IMR-90 (cell line): ENCODE results near the gene LYZL1. TPM values are rescaled to one million over a fixed set of nuclear protein-coding genes. Genes with fewer than 3 reads are reported as not detected.

Experiments
- ATAC-seq: fragments of 200-7000 bp; cut with Tn5 transposase; 2 replicates; pipeline ENCODE4 v1.9.1; 2020; ENCODE audit warnings: low read depth, mild to moderate bottlenecking, moderate library complexity
- BruUV-seq: library from RNA; stranded (reverse); fragments of 400-500 nt; replicated peaks from 2 replicates; lab custom pipeline; 2021; lab: Mats Ljungman, UMichigan
- CTCF ChIA-PET: fragments of 300-600 bp; formaldehyde crosslinking; extraction: SDS; loops from one replicate; lab custom pipeline; 2021; ENCODE audit warnings: antibody characterized with exemption; lab: Yijun Ruan, JAX
- POLR2A ChIA-PET: fragments of 300-600 bp; sonication (Branson Sonifier 250); formaldehyde crosslinking; loops from one replicate; lab custom pipeline; 2022; ENCODE audit warnings: antibody characterized with exemption; ENCODE audit not compliant: unreplicated experiment; lab: Charles Lee
- DNase-seq: peaks from one replicate; pipeline ENCODE4 v3.0.0; 2013
- H2AFZ ChIP-seq: replicated peaks from 2 replicates; pipeline ENCODE3; 2013; ENCODE audit warnings: low read length, mild to moderate bottlenecking; ENCODE audit not compliant: poor library complexity
- H2AK5ac ChIP-seq: 2 replicates; pipeline ENCODE4 v1.6.1; 2013; ENCODE audit warnings: low read depth, low read length, inconsistent platforms
- H2AK9ac ChIP-seq: replicated peaks from 2 replicates; pipeline ENCODE3; 2013; ENCODE audit warnings: mild to moderate bottlenecking, low read depth, low read length, moderate library complexity; ENCODE audit not compliant: poor library complexity
- H2BK120ac ChIP-seq: 2 replicates; pipeline ENCODE4 v1.6.1; 2013; ENCODE audit warnings: low read depth, low read length, inconsistent platforms
- H2BK15ac ChIP-seq: 3 replicates; pipeline ENCODE4 v1.6.1; 2013; ENCODE audit warnings: low read depth, low read length, inconsistent platforms
- H2BK20ac ChIP-seq: 2 replicates; pipeline ENCODE4 v1.6.1; 2013; ENCODE audit warnings: low read depth, mild to moderate bottlenecking, inconsistent platforms, low read length, moderate library complexity
- H2BK5ac ChIP-seq: 2 replicates; pipeline ENCODE4 v1.6.1; 2013; ENCODE audit warnings: mild to moderate bottlenecking, low read depth, low read length, inconsistent platforms; ENCODE audit not compliant: poor library complexity, severe bottlenecking
- H3K14ac ChIP-seq: replicated peaks from 2 replicates; pipeline ENCODE4 v1.6.1; 2013; ENCODE audit warnings: low read depth, low read length, inconsistent platforms
- H3K18ac ChIP-seq: 2 replicates; pipeline ENCODE4 v1.6.1; 2013; ENCODE audit warnings: low read depth, low read length, control low read depth
- H3K23ac ChIP-seq: 2 replicates; pipeline ENCODE4 v1.6.1; 2013; ENCODE audit warnings: low read depth, low read length, inconsistent platforms
- H3K27ac ChIP-seq: 2 replicates; pipeline ENCODE4 v1.5.1; 2013; ENCODE audit warnings: mild to moderate bottlenecking, control low read depth, low read length; ENCODE audit not compliant: insufficient read depth
- H3K27me3 ChIP-seq: 2 replicates; pipeline ENCODE4 v1.6.1; 2013; ENCODE audit warnings: low read length; ENCODE audit not compliant: control insufficient read depth, insufficient read depth
- H3K36me3 ChIP-seq: 2 replicates; pipeline ENCODE4 v1.6.1; 2013; ENCODE audit warnings: low read length, mixed read lengths; ENCODE audit not compliant: control insufficient read depth, insufficient read depth
- H3K4ac ChIP-seq: 2 replicates; pipeline ENCODE4 v1.6.1; 2013; ENCODE audit warnings: low read depth, low read length, inconsistent platforms
- H3K4me1 ChIP-seq: 2 replicates; pipeline ENCODE4 v1.6.1; 2013; ENCODE audit warnings: low read length, mixed read lengths; ENCODE audit not compliant: control insufficient read depth, insufficient read depth
- H3K4me2 ChIP-seq: 2 replicates; pipeline ENCODE4 v1.6.1; 2013; ENCODE audit warnings: low read depth, mild to moderate bottlenecking, control low read depth, low read length, moderate library complexity
- H3K4me3 ChIP-seq: 2 replicates; pipeline ENCODE4 v1.5.1; 2013; ENCODE audit warnings: low read depth, mild to moderate bottlenecking, control low read depth, low read length, moderate library complexity; ENCODE audit not compliant: insufficient read depth
- H3K56ac ChIP-seq: 2 replicates; pipeline ENCODE4 v1.6.1; 2013; ENCODE audit warnings: low read length, inconsistent platforms; ENCODE audit not compliant: insufficient read depth; ENCODE audit errors: extremely low read depth
- H3K79me1 ChIP-seq, 2 experiments: 2 replicates each; pipeline ENCODE4 v1.6.1; 2013; ENCODE audit warnings: low read length in 2 of 2, inconsistent platforms in 1 of 2, low read depth in 1 of 2
- H3K9ac ChIP-seq: 2 replicates; pipeline ENCODE4 v1.6.1; 2013; ENCODE audit warnings: low read depth, low read length, control low read depth
- H3K9me1 ChIP-seq: 2 replicates; pipeline ENCODE4 v1.6.1; 2013; ENCODE audit warnings: low read length, inconsistent platforms; ENCODE audit not compliant: insufficient read depth
- H3K9me3 ChIP-seq: 2 replicates; pipeline ENCODE4 v1.6.1; 2013; ENCODE audit warnings: low read length; ENCODE audit not compliant: control insufficient read depth, insufficient read depth
- H4K20me1 ChIP-seq: 2 replicates; pipeline ENCODE4 v1.6.1; 2013; ENCODE audit warnings: low read length, inconsistent platforms; ENCODE audit not compliant: insufficient read depth
- H4K5ac ChIP-seq: 2 replicates; pipeline ENCODE4 v1.6.1; 2013; ENCODE audit warnings: mild to moderate bottlenecking, low read depth, low read length, control low read depth
- H4K8ac ChIP-seq, 2 experiments: 2 replicates each; pipeline ENCODE4 v1.6.1; 2013; ENCODE audit warnings: low read depth in 2 of 2, low read length in 2 of 2, control low read depth in 1 of 2, inconsistent platforms in 1 of 2
- H4K91ac ChIP-seq: 2 replicates; pipeline ENCODE4 v1.6.1; 2013; ENCODE audit warnings: low read depth, low read length, inconsistent platforms; ENCODE audit not compliant: insufficient read depth
- BHLHE40 ChIP-seq: fragments of 150-350 bp; IDR thresholded peaks from 2 replicates; pipeline ENCODE4 v1.6.1; 2016; ENCODE audit warnings: mild to moderate bottlenecking, low read depth, low read length
- CEBPB ChIP-seq: IDR thresholded peaks from 2 replicates; pipeline ENCODE4 v1.6.1; 2012; ENCODE audit warnings: low read depth, low read length, improper control_type of control experiment
- CHD1 ChIP-seq: IDR thresholded peaks from 2 replicates; pipeline ENCODE4 v1.6.1; 2012; ENCODE audit warnings: low read depth, low read length, improper control_type of control experiment
- ELK1 ChIP-seq: fragments of 150-350 bp; IDR thresholded peaks from 2 replicates; pipeline ENCODE4 v1.6.1; 2016; ENCODE audit warnings: low read depth, mild to moderate bottlenecking, low read length, moderate library complexity, borderline replicate concordance
- FOS ChIP-seq: fragments of 150-350 bp; IDR thresholded peaks from 2 replicates; pipeline ENCODE4 v1.6.1; 2016; ENCODE audit warnings: low read depth, low read length
- MAFK ChIP-seq: IDR thresholded peaks from 2 replicates; pipeline ENCODE4 v1.6.1; 2012; ENCODE audit warnings: low read depth, low read length, improper control_type of control experiment
- MAZ ChIP-seq: IDR thresholded peaks from 2 replicates; pipeline ENCODE4 v1.6.1; 2012; ENCODE audit warnings: low read depth, mild to moderate bottlenecking, low read length, improper control_type of control experiment, moderate library complexity, borderline replicate concordance
- MXI1 ChIP-seq: IDR thresholded peaks from 2 replicates; pipeline ENCODE4 v1.6.1; 2012; ENCODE audit warnings: low read depth, mild to moderate bottlenecking, low read length, moderate library complexity, borderline replicate concordance
- NFE2L2 ChIP-seq: fragments of 150-350 bp; IDR thresholded peaks from 2 replicates; pipeline ENCODE4 v1.6.1; 2016; ENCODE audit warnings: low read depth, mild to moderate bottlenecking, low read length
- POLR2A ChIP-seq: IDR thresholded peaks from 2 replicates; pipeline ENCODE4 v1.6.1; 2012; ENCODE audit warnings: mild to moderate bottlenecking, low read depth, low read length
- RAD21 ChIP-seq: IDR thresholded peaks from 2 replicates; pipeline ENCODE4 v1.6.1; 2012; ENCODE audit warnings: low read length, improper control_type of control experiment
- RCOR1 ChIP-seq: IDR thresholded peaks from 2 replicates; pipeline ENCODE4 v1.6.1; 2012; ENCODE audit warnings: mild to moderate bottlenecking, low read length, improper control_type of control experiment; ENCODE audit not compliant: insufficient replicate concordance
- RFX5 ChIP-seq: IDR thresholded peaks from 2 replicates; pipeline ENCODE4 v1.8.0; 2012; ENCODE audit warnings: low read depth, mild to moderate bottlenecking, low read length, moderate library complexity
- SMC3 ChIP-seq: fragments of 150-350 bp; IDR thresholded peaks from 2 replicates; pipeline ENCODE4 v1.6.1; 2016; ENCODE audit warnings: low read depth, mild to moderate bottlenecking, antibody characterized with exemption, low read length, moderate library complexity
- USF2 ChIP-seq: fragments of 150-350 bp; IDR thresholded peaks from 2 replicates; pipeline ENCODE4 v1.6.1; 2017; ENCODE audit warnings: mild to moderate bottlenecking, antibody characterized with exemption, low read length, low read depth
- WGBS, 2 experiments: methylation state at CpG; one replicate each; pipeline versions ENCODE4 v1.1.5 to v1.1.7; 2013; ENCODE audit warnings: missing lambda C conversion rate in 2 of 2; ENCODE audit not compliant: insufficient read length in 1 of 2; ENCODE audit errors: extremely low coverage in 2 of 2; 5-methylcytosine and 5-hydroxymethylcytosine counted together
- dilution Hi-C: fragments of 300-500 bp; cut with HindIII; formaldehyde crosslinking; loops from one replicate; pipeline ENCODE4 v1.14.3; 2018; ENCODE audit warnings: low sequenced_read_pairs; ENCODE audit not compliant: unreplicated experiment
- in situ Hi-C: fragments of 300-500 bp; cut with MboI; formaldehyde crosslinking; loops from 3 replicates; pipeline ENCODE4 v1.14.3; 2019; ENCODE audit warnings: low sequenced_read_pairs, inconsistent platforms, mixed read lengths
- intact Hi-C: fragments of 100-400 bp; cut with micrococcal nuclease; formaldehyde crosslinking; loops from 2 replicates; pipeline ENCODE4 v1.10.0; 2022
- polyA plus RNA-seq, 3 experiments: library from polyadenylated mRNA; depleted of rRNA; stranded (reverse); fragments of >200 nt; gene quantifications; 2 replicates each; pipeline ENCODE4 v1.2.3, GENCODE V29; 2012; ENCODE audit warnings: low replicate concordance in 1 of 3
- total RNA-seq: library from RNA; depleted of rRNA; stranded (reverse); fragments of >200 nt; gene quantifications from 2 replicates; pipeline ENCODE4 v1.2.3, GENCODE V29; 2012
- TF ChIP-seq, protein P1 (sequence below): conservative IDR thresholded peaks from 2 replicates; pipeline ENCODE4 v1.5.1; 2012; ENCODE audit warnings: mild to moderate bottlenecking, low read depth, low read length, improper control_type of control experiment

LYZL1 gene
- total and polyA plus RNA-seq, 2 of the 4 experiments (the other 2 are of a cell fraction) = not detected

DNA sequence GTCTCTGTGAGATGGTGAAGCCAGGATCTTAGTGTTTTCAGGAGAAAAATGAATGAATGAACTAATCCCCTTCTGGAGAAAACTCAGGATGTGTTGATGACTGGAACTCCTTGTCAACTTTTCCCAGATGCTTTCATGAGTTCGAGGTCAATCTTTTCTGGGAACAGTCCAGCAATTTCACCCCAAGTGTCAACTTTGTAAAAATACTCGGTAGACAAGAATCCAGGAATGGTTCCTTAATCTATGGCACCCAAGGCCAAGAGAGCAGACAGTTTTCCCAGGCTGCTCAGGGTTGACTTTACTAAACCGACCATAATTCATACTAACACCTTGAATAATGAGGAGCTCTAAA lies 31.1 kb upstream of the LYZL1 start:
- H4K91ac ChIP-seq = no peak overlapping the region
- H3K18ac ChIP-seq = no peak overlapping the region
- H2BK20ac ChIP-seq = 0 out of 2 replicates have a peak overlapping the region, but pooled peaks have one; percentile 33
- H2AK9ac ChIP-seq = no peak overlapping the region
- H3K4ac ChIP-seq = no peak overlapping the region
- no peaks in the 10 kb centered on the region for H3K36me3 ChIP-seq
- no peaks in the 10 kb centered on the region for H3K79me1 ChIP-seq
- peaks cover 51% of the 10 kb centered on the region for H3K27me3 ChIP-seq
- no peak overlapping the region for H2BK5ac ChIP-seq
- no peak overlapping the region for H2BK120ac ChIP-seq
- ATAC-seq (no peak), DNase-seq (no peak)
- CTCF ChIA-PET = no interaction called here
- no peaks in the 10 kb centered on the region for H4K20me1 ChIP-seq
- no peak overlapping the region for H3K9ac ChIP-seq
- 0% methylated on average over 1 of the region's 3 CpGs; no CpG with 5 or more reads in 1 of the 2 experiments for WGBS, 2 experiments
- no peak overlapping the region for H2AFZ ChIP-seq
- intact Hi-C loops = loop anchor here (5.0 kb wide), 1 partner anchor 580 kb away; the partner anchor contains the start of gene BAMBI
- 0 out of 2 replicates have a peak overlapping the region, but pooled peaks have one; percentile 10 for H3K14ac ChIP-seq
- H3K23ac ChIP-seq = no peak overlapping the region
- no TSS peak for BruUV-seq
- H3K56ac ChIP-seq = no peak overlapping the region
- H3K27ac ChIP-seq = no peak overlapping the region
- dilution Hi-C loops = no loop called here
- no peak overlapping the region for H2AK5ac ChIP-seq
- H3K4me1 ChIP-seq = peaks cover 12% of the 10 kb centered on the region
- POLR2A ChIA-PET = interaction anchor here (0.7 kb wide), 1 partner anchor 1178 kb away, joined by 5 read pairs; no protein-coding TSS in a partner anchor
- in situ Hi-C loops = no loop called here
- TF ChIP-seq RCOR1 = no peak
- no peak for TF ChIP-seq FOS
- TF ChIP-seq POLR2A = no peak
- no peak for TF ChIP-seq CEBPB
- no peak for TF ChIP-seq SMC3
- no peak for TF ChIP-seq RFX5
- TF ChIP-seq CHD1 = no peak
- no peak for TF ChIP-seq RAD21
- no peak for TF ChIP-seq MXI1
- TF ChIP-seq, protein P1, sequence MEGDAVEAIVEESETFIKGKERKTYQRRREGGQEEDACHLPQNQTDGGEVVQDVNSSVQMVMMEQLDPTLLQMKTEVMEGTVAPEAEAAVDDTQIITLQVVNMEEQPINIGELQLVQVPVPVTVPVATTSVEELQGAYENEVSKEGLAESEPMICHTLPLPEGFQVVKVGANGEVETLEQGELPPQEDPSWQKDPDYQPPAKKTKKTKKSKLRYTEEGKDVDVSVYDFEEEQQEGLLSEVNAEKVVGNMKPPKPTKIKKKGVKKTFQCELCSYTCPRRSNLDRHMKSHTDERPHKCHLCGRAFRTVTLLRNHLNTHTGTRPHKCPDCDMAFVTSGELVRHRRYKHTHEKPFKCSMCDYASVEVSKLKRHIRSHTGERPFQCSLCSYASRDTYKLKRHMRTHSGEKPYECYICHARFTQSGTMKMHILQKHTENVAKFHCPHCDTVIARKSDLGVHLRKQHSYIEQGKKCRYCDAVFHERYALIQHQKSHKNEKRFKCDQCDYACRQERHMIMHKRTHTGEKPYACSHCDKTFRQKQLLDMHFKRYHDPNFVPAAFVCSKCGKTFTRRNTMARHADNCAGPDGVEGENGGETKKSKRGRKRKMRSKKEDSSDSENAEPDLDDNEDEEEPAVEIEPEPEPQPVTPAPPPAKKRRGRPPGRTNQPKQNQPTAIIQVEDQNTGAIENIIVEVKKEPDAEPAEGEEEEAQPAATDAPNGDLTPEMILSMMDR = no peak
- no peak for TF ChIP-seq NFE2L2
- no peak for TF ChIP-seq BHLHE40
- TF ChIP-seq MAFK = no peak
- TF ChIP-seq USF2 = no peak
- no peak for TF ChIP-seq ELK1
- TF ChIP-seq MAZ = no peak
- no peak overlapping the region for H4K5ac ChIP-seq
- no peak overlapping the region; the same call in 1 of the 2 replicates for H3K4me2 ChIP-seq
- H2BK15ac ChIP-seq = no peak overlapping the region; the same call in 2 of the 3 replicates
- no peak overlapping the region for H3K4me3 ChIP-seq
- no peaks in the 10 kb centered on the region for H3K9me1 ChIP-seq
- H4K8ac ChIP-seq = no peak overlapping the region
- H3K9me3 ChIP-seq = peaks cover 2% of the 10 kb centered on the region; the same call in 1 of the 2 replicates
